GM19468 (cell line): ENCODE measurements around the gene SLC13A5.
A peak's percentile ranks its signal among the peaks of the same experiment; 100 is the strongest.
"Not testable (repeated sequence)": the region's sequence is repeated elsewhere in the genome, so short reads cannot be mapped to it uniquely, and the experiment has no call there.

Source experiments
- ATAC-seq: cut with Tn5 transposase; IDR thresholded peaks from one replicate; pipeline ENCODE4 v1.9.1; 2021; ENCODE audit warnings: mild to moderate bottlenecking, moderate library complexity, moderate number of reproducible peaks; ENCODE audit not compliant: unreplicated experiment; ENCODE audit errors: extremely low read depth

The SLC13A5 gene

GRCh38 chr17:6713130-6713917, at the start of gene SLC13A5:
TSS of gene SLC13A5 (minus strand) at chr17:6713369. CDS start at chr17:6713333, 36 bp downstream.
- ATAC-seq = no peak

DNA sequence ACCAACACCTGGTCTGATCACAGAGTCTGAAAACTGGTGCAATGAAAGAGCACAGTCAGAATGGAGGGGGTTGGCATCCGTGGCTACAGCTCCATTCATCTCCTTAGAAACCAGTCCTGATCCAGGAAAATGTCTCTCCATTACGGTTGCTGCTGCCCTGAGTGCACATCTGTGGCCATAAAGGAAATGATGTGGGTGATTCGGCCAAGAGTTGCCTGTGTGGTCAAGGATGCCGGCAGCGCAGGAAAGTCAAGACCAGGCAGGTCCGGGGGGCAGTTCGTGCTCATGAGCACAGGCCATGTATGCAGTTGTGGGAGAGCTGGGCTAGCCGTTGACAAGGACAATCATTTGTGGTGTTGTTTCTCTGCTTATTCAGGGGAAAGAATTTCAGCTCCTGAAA, 48.6 kb upstream of the SLC13A5 start:
- no peak for ATAC-seq

- ATAC-seq = no peak
Observed at GRCh38 chr17:6757747-6758146, 44.6 kb upstream of the SLC13A5 start.

GRCh38 chr17:6756425-6757031, 43.4 kb upstream of the SLC13A5 start:
- no peak for ATAC-seq

DNA sequence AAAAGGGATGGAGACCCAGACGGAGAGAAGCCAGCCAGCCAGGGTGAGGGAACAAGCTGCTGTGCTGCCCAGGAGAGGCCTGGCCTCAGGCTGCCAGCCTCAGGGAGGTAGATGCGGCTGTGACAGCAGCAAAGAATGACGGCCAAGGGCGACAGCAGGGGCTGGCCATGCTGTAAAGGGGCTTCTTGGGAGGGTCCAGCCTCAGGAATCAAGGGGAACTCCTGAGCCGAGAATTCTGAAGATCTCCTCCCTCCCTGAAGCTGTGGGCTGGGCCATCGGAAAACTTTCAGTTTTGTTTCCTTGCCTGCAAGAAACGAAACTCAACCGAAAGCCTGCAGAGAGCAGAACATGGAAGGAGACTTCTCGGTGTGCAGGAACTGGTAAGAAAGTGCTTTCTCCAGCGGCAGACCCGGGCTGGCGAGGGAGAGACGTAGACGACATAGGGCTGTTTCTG, 42.6 kb upstream of the SLC13A5 start, which contains the start of gene XAF1:
Gene XAF1 (plus strand): TSS at position 316 of the 454 bp plus-strand sequence. CDS start 33 bp downstream, at position 349.
- ATAC-seq = peak; percentile 31

DNA sequence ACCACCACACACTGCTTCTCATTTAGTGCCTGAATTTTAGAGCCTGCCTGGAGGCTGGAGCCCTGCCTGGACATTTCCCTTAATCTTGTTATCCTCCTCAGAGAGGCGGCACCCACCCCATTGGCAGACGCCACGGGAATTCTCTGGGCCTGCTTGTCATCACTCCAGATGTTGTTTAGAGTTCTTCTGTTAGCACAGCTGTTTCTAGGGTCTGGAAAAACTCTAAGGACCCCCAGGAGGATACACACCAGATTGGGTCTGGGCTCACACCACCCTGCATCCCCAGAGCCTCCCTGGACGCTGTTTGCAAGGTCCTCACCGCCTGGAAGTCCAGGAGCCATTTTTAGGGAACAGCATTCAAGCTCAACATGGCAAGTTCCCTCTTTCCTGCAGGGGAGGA, 42.1 kb upstream of the SLC13A5 start:
- ATAC-seq = no peak

DNA sequence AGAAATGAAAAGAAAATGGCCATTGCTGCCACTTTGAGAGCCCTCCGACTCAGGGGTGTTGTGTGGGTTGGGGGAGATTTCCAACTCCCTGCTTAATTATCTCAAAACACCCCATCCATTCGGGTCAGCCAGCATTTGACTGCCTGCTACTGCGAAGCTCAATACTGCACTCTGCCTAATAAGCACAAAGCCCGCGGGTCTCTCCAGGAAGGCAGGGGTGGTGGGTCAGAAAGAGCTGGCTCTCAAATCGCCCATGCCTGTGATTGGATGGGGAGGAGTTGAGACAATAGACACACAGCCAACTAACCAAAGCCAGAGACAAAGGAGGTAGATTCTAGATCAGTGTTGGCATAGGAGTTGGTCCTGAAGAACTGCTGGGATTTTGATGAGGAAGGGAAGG, 40.4 kb upstream of the SLC13A5 start:
- ATAC-seq = no peak

- no peak for ATAC-seq
Observed at GRCh38 chr17:6753006-6753445, 39.9 kb upstream of the SLC13A5 start.

- ATAC-seq = no peak
Observed at GRCh38 chr17:6752068-6752909, 39.1 kb upstream of the SLC13A5 start.

DNA sequence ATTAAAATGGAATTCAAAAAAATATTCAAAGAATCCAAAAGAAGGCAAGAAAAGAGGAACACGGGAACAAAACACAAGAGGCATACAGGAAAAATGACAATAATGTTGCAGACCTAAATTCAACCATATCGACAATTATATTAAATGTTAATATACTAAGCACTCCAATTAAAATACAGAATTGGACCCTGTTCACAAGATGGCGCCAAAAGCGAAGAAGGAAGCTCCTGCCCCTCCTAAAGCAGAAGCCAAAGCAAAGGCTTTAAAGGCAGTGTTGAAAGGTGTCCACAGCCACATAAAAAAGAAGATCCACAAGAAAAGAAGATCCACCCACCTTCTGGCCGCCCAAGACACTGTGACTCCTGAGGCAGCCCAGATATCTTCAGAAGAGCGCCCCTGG, 36.4 kb upstream of the SLC13A5 start:
- ATAC-seq = no peak

GRCh38 chr17:6748617-6749016, 35.4 kb upstream of the SLC13A5 start:
- no peak for ATAC-seq

DNA sequence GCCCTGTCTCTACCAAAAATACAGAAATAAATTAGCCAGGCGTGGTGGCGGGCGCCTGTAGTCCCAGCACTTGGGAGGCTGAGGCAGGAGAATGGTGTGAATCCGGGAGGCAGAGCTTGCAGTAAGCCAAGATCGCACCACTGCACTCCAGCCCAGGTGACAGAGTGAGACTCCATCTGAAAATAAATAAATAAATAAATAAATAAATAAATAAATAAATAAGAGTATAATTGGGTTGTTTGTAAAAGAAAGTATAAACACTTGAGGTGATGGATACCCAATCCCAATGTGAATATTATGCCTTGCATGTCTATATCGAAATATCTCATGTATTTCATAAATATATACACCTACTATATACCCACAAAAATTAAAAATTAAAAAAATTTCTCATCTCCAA, 33.5 kb upstream of the SLC13A5 start:
- not testable (repeated sequence) for ATAC-seq

DNA sequence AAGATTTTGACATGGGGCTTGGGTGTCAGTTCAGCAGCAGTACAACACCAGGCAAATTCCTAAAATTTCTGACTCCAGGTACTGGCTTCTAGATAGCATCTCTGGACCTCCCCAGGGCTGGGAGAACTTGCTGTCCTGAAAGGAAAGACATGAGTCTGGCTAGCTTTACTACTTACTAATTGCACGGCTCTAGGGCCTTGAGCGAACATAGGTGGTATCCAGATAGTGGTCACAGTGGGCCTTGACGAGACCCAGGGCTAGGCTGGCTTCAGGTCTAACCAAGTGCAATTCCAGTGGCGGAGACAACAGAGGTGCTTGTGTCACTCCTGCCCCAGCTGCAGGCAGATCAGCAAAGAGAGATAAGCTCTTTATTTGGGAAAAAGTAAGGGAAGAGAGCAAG, 16.4 kb upstream of the SLC13A5 start:
- ATAC-seq = no peak

DNA sequence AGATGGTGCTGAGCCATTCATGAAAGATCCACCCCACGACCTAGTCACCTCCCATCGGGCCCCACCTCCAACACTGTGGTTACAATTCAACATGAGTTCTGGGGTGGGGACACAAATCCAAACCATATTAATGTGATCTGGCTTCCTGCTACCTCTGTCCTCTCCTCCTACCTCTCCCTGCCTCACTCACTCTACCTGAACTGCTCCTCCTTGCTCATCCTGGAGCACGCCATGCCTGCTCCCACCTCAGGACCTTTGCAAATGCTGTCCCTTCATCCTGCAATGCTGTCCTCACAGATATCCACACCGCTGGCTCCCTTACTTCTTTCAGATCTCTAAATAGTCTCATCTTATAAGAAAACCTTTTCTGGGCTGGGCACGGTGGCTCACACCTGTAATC, 10.8 kb upstream of the SLC13A5 start:
- ATAC-seq = no peak

GRCh38 chr17:6721744-6722143, 8.6 kb upstream of the SLC13A5 start:
- ATAC-seq = no peak

GRCh38 chr17:6716736-6717135, 3.6 kb upstream of the SLC13A5 start:
- ATAC-seq = no peak

- ATAC-seq = no peak
Observed at GRCh38 chr17:6714315-6714874, 1.2 kb upstream of the SLC13A5 start.

DNA sequence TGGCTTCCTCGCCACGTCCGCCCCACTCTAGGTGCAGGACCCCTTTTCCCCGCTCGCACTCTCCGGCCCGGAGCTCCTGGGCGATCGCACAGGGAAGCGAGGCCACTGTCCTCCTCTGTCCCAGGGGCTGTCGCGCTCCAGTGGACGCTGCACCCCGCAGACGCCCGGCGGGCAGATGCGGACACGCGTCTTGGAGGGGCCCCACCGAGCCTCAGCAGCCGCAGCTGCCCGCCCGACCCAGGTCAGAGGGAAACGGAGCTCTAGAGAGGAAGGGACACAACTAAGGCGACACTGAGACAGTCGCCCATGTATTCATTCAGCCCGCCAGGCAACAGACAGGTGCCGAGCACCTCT, 726 bp upstream of the SLC13A5 start:
- no peak for ATAC-seq

GRCh38 chr17:6712854-6713129, 377 bp downstream of the SLC13A5 start:
- ATAC-seq = no peak

GRCh38 chr17:6712058-6712853, 913 bp downstream of the SLC13A5 start:
- ATAC-seq = no peak
